ENCODE measurements around the gene MRI1.
"Not testable (repeated sequence)": the region's sequence is repeated elsewhere in the genome, so short reads cannot be mapped to it uniquely, and the experiment has no call there.

Gene MRI1

DNA sequence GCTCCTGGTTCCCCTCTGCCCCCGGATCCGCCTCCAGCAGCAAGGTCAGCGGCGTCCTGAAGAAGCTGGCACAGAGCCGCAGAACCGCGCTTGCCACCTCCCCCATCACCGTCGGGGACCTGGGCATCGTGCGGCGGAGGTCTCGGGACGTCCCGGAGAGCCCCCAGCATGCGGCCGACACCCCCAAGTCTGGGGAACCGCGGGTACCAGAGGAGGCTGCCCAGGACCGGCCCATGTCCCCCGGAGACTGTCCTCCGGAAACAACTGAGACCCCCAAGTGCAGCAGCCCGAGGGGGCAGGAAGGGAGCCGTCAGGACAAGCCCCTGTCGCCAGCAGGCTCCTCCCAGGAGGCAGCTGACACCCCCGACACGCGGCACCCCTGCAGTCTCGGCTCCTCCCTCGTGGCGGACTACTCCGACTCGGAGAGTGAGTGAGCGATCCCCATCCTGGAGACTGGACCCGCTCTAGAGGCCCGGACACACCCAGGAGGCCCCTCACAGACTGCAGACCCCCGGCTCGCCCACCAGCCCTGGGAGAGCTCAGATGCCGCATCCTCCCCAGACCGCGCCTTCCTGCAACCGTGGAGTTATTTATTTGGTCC lies 1.6 kb upstream of the MRI1 start:
- no peak for DNase-seq

- no peak for DNase-seq
These were observed 1.1 kb upstream of the MRI1 start for GRCh38 chr19:13763265-13763664.

- DNase-seq: peak in 1 of 2 donors; percentile 30
These were observed 586 bp downstream of the MRI1 start for GRCh38 chr19:13764821-13765394.

DNA sequence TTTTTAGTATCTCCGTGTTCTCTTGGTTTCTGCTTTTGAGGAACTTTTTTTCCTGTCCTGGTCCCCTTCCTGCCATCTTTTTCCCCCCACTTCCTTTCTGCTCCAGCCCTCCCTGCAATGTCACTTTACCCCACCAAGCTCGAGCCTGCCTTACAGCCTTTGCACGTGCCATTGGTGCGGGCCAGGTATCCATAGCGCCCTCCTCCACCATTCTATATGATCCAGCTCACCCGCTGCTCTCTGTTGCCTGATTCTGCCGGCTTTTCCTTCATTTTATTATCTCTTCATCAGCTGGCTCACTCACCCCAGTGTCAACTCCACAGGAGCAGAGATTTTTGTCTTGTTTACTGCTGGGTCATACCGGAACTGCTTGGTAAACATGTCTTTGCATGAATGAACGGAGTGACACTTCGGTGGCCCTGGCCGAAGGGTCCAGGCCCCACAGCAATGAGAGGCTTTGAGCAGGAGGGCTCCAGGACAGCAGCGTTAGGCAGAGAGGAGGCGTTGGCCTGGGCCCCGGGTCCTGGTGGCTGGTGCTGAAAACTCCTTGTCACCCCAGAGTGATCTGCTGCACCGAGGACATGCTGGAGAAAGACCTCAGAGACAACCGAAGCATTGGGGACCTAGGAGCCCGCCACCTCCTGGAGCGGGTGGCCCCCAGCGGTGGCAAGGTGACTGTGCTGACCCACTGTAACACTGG lies 1.2 kb downstream of the MRI1 start:
- DNase-seq: no peak

DNA sequence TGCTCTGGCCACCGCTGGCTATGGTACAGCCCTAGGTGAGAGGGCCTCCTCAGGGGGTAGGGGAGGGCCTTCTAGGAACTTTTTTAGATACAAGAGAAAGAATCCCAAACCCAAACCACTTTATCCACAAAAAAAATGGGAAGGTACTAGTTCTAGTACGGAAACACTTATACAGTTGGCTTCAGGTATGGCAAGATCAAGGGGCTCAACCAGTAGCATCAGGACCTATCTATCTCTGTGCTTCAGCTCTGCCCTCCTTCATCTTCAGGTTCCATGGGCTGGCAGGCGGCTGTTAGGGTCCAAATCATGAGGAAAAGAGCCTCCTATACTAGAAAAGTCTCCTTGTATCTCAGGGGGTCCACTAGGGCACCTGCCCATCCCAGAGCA lies 1.8 kb downstream of the MRI1 start:
- no peak for DNase-seq

GRCh38 chr19:13768510-13768909 lies 4.2 kb downstream of the MRI1 start:
- DNase-seq: no peak

DNA sequence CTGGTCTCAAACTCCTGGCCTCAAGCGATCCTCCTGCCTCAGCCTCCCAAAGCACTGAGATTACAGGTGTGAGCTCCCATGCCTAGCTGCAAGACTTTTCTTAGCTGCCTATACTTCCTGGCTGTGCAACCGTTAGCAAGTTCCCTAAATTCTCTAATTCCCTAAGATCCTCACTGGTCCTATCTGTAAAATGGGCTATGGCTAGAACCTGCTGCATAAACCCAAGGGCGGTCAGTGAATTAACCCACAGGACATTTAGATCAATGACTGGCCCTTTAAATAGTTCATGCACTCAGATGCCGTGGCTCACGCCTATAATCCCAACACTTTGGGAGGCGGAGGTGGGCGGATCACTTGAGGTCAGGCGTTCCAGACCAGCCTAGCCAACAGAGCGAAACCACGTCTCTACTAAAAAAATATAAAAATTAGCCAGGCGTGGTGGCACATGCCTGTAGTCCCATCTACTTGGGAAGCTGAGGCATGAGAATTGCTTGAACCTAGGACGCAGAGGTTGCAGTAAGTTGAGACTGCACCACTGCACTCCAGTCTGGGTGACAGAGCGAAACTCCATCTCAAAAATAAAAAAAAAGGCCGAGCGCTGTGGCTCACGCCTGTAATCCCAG lies 5.8 kb downstream of the MRI1 start:
- no peak for DNase-seq

DNA sequence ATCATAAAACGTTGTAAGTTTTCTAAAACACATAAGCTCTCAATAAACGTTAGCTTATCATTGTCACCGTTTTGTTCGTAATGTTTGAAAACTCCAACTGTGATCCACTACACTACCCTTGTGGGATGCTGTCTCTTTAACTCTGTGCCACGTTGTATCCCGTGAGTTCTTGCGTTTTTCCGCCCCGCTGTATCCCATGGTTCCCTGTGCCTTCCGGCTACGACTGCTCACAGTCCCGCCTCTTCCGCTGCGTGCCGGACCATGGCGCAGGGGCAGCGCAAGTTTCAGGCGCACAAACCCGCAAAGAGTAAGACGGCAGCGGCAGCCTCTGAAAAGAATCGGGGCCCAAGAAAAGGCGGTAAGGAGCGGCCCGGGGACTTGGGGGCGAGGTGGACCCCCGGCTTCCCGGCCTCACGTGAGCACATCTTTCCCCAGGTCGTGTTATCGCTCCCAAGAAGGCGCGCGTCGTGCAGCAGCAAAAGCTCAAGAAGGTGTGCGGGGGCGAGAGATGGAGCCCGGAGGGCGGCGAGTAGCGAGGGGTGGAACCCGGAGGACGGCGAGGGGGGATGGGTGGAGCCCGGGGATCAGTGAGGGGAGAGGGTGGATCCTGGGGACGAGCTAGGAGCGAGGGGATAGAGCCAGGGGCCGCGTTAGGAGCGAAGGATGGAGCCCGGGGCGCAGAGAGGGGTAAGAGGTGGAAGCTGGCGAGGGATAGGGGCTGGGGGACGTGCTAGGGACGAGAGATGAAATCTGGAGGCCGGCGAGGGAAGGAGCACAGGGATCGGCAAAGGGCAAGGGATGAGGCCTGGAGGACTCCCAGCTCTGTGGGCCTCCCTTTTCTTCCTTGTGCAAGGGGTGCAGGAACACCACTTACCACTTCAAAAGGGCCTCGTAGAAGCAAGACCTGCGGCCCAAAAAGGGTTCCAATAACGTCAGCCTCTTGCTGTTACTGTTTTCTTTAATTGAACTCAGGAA lies 10.2 kb downstream of the MRI1 start, which contains the start of gene C19orf53:
C19orf53 (plus strand) TSS at position 240 of the 975 bp plus-strand sequence; CDS start at position 262, 22 bp downstream.
- DNase-seq: peak; percentile 90

DNA sequence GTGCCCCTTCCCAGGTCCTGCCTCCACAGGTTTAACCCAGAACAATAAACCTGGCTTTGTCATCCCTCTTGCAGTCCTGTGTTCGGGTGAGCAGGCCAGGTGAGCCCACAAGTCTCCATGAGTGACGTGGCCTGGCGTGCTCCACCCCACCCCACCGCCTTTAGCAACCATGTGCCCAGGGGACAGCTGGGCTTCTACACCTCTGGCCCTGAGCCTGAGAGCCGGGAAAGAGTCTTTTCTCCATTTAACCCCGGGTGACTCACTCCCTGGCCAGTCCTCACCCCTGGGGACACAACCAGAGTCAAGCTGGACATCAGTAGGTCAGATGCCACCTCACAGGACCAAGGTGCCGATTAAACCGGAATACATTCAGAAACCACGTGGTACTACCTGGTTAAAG lies 14.1 kb downstream of the MRI1 start:
- no peak for DNase-seq

- DNase-seq: no peak
These were observed 14.5 kb downstream of the MRI1 start for GRCh38 chr19:13778847-13779246.

DNA sequence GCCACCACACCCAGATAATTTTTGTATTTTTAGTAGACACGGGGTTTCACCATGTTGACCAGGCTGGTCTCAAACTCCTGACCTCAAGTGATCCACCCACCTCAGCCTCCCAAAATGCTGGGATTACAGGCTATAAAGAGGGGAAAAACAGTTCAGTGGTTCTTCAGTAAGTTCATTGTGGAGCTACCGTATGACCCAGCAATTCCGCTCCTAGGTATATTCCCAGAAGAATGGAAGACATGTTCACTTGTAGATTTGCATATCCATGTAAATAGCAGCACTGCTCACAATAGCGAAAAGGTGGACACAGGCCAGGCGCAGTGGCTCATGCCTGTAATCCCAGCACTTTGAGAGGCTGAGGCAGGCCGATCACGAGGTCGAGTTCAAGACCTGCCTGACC lies 15.5 kb downstream of the MRI1 start:
- DNase-seq: not testable (repeated sequence)

DNA sequence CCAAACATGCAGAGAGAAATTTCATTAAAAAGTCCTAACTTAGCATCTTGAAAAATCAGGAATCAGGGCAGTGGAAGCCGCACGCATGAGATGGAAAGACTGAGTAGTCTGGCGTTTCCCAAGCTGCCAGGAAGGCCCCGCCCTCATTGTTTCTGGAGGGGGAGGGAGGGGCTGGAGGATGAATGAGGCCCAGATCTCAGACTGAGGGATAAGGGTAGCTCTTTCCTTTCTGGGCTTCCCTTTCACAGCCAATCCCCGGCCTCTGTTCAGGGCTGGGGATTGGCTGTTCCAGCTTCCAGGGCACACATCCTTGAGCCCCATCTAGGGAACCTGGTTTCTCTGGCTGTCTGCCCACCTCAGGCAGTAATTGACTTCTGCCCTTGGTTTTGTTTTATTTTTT lies 17.2 kb downstream of the MRI1 start:
- DNase-seq: no peak

DNA sequence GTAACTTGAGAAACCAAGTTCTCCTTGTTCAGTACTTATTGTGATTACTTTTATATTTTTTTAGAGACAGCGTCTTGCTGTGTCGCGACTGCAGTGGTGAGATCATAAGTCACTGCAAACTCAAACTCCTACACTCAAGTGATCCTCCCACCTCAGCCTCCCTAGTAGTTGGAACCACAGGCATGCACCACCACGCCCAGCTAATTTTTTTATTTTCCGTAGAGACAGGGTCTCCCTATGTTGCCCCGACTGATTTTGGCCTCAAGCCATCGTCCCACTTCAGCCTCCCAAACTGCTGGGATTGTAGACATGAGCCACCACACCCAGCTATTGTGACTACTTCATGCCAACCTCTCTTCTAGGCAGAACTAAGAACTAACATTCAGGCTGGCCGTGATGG lies 18.2 kb downstream of the MRI1 start:
- no peak for DNase-seq

DNA sequence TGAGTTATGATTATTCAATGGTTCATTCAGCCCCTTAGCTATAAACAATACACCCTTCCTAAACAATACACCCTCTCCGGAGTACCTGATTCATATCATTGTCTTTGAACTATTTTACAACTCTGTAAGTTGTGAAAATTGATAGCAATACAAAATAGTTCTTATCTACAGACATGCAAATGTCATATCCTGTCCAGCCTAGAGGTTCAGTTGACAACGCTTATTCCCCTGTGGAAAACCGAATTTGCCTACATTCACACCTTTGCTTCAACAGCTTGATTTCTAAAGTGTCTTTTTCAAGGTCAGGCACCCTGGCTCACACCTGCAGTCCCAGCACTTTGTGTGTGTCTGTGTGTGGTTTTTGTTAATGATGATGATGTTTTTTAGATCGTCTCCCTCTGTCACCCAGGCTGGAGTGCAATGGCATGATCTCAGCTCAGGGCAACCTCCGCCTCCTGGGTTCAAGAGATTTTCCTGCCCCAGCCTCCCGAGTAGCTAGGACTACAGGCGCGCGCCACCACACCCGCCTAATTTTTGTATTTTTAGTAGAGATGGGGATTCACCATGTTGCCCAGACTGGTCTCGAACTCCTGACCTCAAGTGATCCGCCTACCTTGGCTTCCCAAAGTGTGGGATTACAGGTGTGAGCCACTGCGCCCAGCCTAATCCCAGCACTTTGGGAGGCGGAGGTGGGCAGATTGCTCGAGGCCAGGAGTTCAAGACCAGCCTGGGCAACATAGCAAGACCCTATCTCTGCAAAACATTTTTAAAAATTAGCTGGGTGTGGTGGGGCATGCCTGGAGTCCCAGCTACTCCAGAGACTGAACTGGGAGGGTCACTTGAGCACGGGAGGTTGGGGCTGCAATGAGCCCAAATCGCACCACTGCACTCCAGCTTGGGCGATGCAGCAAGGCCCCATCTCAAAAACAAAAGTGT lies 19.5 kb downstream of the MRI1 start:
- no peak for DNase-seq

GRCh38 chr19:13784731-13785452 lies 20.6 kb downstream of the MRI1 start:
- peak; percentile 77 for DNase-seq

DNA sequence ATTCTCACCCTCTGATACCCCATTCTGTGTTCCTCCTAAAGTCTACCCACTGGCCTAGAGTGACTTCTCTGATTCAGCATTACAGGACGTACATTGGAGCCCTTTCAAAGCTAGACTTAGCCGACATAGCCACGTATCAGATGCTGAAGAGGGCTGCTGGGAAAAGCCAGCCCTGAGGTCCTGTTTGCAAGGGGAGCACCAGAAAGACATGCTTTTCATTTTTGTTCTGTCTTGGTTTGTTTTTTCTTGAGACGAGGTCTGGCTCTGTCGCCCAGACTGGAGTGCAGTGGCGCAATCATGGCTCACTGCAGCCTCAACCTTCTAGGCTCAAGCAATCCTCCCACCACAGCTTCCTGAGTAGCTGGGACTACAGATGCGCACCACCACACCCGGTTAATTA lies 24.7 kb downstream of the MRI1 start:
- DNase-seq: peak; percentile 60 to 61

- peak; percentile 70 to 76 for DNase-seq
These were observed 26.0 kb downstream of the MRI1 start for GRCh38 chr19:13790354-13790753.

DNA sequence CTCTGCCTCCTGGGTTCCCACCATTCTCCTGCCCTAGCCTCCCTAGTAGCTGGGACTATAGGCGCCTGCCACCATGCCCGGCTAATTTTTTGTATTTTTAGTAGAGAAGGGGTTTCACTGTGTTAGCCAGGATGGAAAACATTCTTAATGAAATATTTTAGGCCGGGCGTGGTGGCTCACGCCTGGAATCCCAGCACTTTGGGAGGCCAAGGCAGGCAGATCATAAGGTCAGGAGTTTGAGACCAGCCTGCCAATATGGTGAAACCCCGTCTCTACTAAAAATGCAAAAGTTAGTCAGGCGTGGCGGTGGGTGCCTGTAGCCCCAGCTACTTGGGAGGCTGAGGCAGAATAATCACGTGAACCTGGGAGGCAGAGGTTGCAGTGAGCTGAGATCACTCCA lies 29.0 kb downstream of the MRI1 start:
- DNase-seq: not testable (repeated sequence)

- no peak for DNase-seq
These were observed 30.1 kb downstream of the MRI1 start for GRCh38 chr19:13794398-13794756.

DNA sequence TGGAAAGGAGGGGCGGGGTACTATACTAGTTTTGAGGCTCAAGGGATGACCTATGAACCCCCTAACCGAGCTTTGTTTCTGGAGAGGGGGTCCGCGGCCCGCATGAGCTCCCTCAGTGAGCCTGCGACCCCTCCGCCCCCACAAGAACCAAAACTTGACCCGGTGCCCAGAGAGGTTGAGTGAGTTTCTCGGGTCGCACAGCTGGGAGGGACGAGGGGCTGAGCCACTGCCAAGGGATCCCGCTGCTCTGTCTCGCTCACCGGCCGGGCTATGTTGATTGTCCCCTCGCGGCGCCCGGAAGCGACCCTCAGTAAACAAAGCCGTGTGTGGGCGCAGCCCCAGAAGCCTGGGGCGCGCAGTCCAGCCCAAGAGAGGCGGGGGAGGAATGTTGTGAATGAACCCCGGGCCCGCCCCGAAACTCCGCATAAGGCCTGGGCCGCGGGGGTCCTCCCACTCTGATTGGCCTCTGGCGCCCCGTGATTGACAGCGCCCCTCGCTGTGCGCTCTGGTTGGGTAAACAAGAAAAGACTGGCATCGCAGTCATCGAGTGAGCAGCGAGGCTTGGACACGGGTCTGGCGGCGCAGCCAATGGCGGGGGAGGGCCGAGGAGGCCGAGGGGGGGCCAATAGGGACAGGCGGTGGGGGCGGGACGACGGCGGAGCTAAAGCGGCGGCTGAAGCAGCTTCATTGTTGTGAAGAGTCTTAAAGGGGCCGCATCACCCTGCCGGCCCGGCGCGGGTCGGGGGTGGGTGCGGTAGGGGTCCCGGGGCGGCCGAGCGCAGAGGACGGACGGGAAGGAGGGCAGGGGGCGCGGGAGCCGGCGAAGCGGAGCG lies 30.7 kb downstream of the MRI1 start, which contains the start of gene ZSWIM4:
ZSWIM4 (plus strand) TSS at position 687 of the 833 bp plus-strand sequence. CDS start 206 bp downstream, outside the sequence.
- peak; percentile 97 for DNase-seq

All from CD4-positive, alpha-beta T cell treated with Interleukin-4 for 1 hour (primary cell).